Panc1 (cell line): ENCODE results near the gene BIRC7.

Experiments
- CTCF ChIP-seq: fragments of 450-650 bp; IDR thresholded peaks from 2 replicates; pipeline ENCODE4 v1.5.1; 2017; ENCODE audit warnings: mild to moderate bottlenecking
- POLR2AphosphoS5 ChIP-seq: IDR thresholded peaks from 2 replicates; pipeline ENCODE4 v1.6.1; 2012; ENCODE audit warnings: mild to moderate bottlenecking, low read depth, low read length, moderate library complexity
- REST ChIP-seq, 2 experiments: IDR thresholded peaks; 2 replicates each; pipeline ENCODE4 v1.6.1; 2011 to 2012; ENCODE audit warnings: low read depth in 2 of 2, control low read depth in 1 of 2, low read length in 1 of 2, mild to moderate bottlenecking in 1 of 2, moderate library complexity in 1 of 2; ENCODE audit not compliant: insufficient read depth in 1 of 2
- SIN3A ChIP-seq: IDR thresholded peaks from 2 replicates; pipeline ENCODE4 v1.6.1; 2012; ENCODE audit warnings: low read depth, mild to moderate bottlenecking, low read length, moderate library complexity, borderline replicate concordance; ENCODE audit not compliant: insufficient read depth

GRCh38 chr20:63194007-63194796 lies 41.5 kb upstream of the BIRC7 start:
- TF ChIP-seq SIN3A: no peak
- TF ChIP-seq CTCF: no peak
- no peak; the same call in 1 of the 2 replicates for TF ChIP-seq POLR2AphosphoS5
- TF ChIP-seq REST (IDR thresholded peaks at IDR 0.05; ENCODE audit: insufficient read depth in 1 of 2, low read depth in 2 of 2, low read length in 1 of 2): no peak
